Right ventricle myocardium superior (tissue), 1 donor: ENCODE data around the gene FECH. TPM values are rescaled to one million over a fixed set of nuclear protein-coding genes. Genes with fewer than 3 reads are reported as not detected.

ENCODE experiments used
- total RNA-seq: library from RNA; stranded (reverse); fragmentation: NEBNext Ultra II Directional; extraction: Animal tissue kit (Norgen Biotek cat#: 25700); gene quantifications from one replicate; pipeline ENCODE4 v1.2.1, GENCODE V29; 2021
- donor health status: DM: no; HTN: yes; CAD: no; lungs with severe emphysema.

The FECH gene
- total RNA-seq, 1 donor from 2014 or later = 34.5 TPM

Other genes with a start within 250 kb of the FECH start
- gene ST8SIA3, start 234.1 kb downstream of the FECH start, total RNA-seq = not detected
- gene ONECUT2, start 151.3 kb downstream of the FECH start, total RNA-seq = 0.03 TPM
- 108 TPM for gene NARS1, start 35.1 kb upstream of the FECH start, total RNA-seq
- 5.9 TPM for gene ATP8B1, start 216.6 kb upstream of the FECH start, total RNA-seq